GM10266 (cell line): Measurements from ENCODE around the gene TRPM1.
"Not testable (repeated sequence)": the region's sequence is repeated elsewhere in the genome, so short reads cannot be mapped to it uniquely, and the experiment has no call there.

Experiments
- DNase-seq: peaks from one replicate; pipeline ENCODE4 v3.0.0; 2012; ENCODE audit errors: extremely low spot score
- TF ChIP-seq, protein P1 (sequence below): IDR thresholded peaks from 2 replicates; pipeline ENCODE4 v1.5.1; 2012; ENCODE audit warnings: mild to moderate bottlenecking, low read depth; ENCODE audit not compliant: control insufficient read depth, insufficient read depth; ENCODE audit errors: missing control alignments

Gene TRPM1

DNA sequence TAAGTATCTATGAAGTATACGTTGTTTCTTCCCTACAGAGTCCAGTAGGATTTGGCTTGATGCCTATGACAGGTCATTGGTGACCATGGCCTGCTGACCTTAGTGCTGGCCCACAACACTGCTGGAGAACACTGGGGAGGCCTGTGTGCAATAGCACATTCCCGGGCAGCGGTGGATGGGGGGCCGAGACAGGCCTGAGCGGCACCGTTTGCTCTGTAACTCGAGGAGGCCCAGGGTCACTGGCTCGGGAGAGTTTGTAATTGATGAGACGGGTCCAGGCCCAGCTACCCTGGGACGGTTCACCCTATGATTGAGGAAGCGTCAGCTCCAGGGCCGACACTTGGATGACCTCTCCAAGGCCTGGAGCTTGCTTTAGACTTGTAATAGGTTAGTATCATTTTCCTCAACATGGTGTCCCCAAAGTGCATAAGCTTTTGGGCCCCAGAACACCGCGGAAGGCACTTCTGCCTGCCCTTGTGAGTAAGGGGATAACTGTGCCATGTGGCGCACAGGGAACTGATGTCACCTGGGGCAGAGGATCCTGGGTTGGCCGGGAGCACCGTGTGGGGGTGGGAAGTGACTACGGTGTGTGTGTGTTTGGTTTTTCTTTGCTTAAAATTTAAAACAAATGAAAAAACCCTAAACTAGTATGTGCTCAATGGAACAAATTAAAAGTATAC, 12.0 kb downstream of the TRPM1 start:
- TF ChIP-seq, protein P1, sequence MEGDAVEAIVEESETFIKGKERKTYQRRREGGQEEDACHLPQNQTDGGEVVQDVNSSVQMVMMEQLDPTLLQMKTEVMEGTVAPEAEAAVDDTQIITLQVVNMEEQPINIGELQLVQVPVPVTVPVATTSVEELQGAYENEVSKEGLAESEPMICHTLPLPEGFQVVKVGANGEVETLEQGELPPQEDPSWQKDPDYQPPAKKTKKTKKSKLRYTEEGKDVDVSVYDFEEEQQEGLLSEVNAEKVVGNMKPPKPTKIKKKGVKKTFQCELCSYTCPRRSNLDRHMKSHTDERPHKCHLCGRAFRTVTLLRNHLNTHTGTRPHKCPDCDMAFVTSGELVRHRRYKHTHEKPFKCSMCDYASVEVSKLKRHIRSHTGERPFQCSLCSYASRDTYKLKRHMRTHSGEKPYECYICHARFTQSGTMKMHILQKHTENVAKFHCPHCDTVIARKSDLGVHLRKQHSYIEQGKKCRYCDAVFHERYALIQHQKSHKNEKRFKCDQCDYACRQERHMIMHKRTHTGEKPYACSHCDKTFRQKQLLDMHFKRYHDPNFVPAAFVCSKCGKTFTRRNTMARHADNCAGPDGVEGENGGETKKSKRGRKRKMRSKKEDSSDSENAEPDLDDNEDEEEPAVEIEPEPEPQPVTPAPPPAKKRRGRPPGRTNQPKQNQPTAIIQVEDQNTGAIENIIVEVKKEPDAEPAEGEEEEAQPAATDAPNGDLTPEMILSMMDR, result no peak
- no peak for DNase-seq

DNA sequence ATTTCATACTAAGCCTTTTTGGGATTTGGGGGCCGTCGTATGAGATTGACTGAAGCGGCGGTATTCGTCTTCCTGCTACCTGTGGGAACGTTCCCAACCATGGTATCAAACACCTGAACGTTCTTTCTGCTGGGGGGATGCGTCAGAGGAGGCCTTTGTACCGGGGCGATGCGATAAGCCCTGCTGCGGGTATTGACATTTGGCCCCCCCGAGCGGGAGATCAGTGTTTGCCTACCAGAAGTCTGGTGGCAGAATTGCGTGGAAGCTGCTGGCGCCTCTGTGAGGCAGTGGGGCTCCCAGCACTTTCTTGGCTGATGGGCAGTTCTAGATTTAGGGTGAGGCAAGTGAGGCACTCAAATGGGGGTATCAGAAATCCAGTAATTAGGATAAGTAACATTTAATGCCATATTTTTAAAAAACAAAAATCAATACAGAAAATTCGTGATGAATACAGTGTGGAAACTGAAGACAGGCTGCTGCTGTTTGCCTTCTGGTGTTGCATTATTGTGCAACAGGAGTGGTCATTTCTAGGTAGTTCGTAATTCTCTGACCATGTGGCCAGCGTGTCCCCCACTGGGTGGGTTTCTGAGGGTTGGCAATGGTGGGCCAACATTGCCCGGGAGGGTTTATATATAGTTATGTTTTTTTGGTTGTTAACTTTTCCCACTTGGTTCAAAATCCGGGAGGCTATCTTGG, 12.7 kb downstream of the TRPM1 start:
- TF ChIP-seq, protein P1, result no peak
- no peak for DNase-seq

DNA sequence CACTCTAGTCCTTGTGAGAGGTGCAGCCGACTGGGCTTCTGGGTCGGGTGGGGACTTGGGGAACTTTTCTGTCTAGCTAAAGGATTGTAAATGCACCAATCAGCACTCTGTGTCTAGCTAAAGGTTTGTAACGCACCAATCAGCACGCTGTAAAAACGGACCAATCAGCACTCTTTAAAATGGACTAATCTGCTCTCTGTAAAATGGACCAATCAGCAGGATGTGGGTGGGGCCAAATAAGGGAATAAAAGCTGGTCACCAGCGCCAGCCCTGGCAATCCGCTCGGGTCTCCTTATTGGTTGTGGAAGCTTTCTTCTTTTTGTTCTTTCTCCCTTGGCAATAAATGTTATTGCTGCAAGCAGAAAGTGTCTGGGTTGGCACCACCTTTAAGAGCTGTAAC, 13.5 kb downstream of the TRPM1 start:
- not testable (repeated sequence) for DNase-seq

DNA sequence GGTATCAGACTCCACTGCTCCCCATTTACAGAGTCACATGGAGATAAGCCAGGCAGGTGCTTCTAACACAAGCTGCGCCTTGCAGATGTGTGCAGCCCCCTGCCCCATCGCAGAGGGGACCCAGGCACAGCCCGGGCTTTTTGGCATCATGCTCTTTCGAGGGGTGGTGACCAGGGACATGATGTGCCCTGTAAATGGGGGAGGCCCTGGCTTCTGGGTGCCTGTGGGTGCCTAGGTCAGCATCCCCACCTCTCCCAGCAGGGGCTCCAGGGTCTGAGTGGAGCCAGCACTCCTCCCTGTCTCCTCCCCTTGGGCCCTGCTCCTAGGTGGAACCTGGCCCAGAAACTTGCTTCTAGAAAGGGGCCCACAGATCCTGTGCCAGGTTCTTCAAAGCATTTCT, 15.2 kb downstream of the TRPM1 start:
- DNase-seq, result no peak
- TF ChIP-seq, protein P1, result no peak

DNA sequence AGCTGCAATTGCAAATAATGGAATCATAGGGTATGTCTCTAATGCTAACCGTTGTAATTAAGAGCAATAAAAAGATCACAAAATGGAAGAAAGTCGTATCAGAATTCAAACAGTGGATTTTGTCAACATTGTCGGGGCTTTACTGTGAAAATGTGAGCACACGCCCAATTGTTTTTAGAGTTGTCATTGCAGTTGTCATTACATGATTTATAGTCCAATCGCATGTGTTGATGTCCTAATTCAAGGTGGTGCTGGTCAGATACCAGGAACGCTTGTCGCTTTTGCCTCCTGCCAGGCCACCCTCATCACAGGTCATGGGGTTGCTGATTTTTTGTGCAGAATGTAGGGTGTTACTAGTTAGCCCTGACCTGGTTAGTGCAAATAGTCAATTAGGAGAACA, 16.2 kb downstream of the TRPM1 start:
- TF ChIP-seq, protein P1, result no peak
- DNase-seq, result no peak

DNA sequence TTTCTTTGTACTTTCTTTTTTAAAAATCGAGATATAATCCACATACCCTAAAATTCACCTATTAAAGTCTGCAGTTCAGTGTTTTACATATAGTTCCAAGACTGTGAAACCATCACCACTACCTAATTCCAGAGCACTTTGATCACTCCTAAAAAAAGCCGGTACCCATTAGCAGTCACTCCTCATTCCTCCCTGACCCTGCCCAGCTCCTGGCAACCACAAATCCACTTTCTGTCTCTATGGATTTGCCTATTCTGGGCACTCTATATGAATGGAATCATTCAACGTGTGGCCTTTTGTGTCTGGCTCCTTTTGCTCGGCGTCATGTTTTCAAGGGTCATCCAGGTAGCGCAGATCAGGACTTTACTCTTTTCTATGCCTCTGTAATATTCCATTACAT, 17.3 kb downstream of the TRPM1 start:
- DNase-seq, result no peak
- TF ChIP-seq, protein P1, result no peak

DNA sequence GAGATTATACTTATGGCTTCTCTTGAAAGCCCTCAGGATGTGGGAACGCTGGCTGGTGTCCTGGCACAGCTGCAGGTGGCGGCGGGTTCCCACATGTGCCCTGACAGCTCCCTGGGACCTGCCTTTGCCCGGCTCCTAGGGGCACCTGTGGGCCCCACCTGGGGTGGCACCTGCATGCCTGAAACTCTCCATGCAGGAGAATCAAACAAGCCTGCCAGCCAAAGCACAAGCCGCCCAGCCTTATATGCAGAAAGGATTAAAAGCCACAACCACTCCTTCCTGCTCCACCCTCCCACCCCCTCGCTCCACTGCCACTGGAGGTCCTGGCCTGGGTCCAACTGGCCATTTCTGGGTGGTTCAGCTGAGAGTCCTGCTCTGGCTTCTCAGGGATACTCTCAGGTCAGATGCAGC, 18.1 kb downstream of the TRPM1 start:
- TF ChIP-seq, protein P1, result no peak
- no peak for DNase-seq
